Fibroblast of villous mesenchyme (primary cell): ENCODE data around the gene TRUB1. TPM values are rescaled to one million over a fixed set of nuclear protein-coding genes. Genes with fewer than 3 reads are reported as not detected.

Experiments used
- DNase-seq: peaks from one replicate; pipeline ENCODE4 v3.0.0-alpha.2; 2010; ENCODE audit warnings: low read depth
- H3K4me3 ChIP-seq: 2 replicates; pipeline ENCODE4 v1.5.1; 2011; ENCODE audit warnings: low read depth, mild to moderate bottlenecking, low read length
- total RNA-seq: library from RNA; depleted of rRNA; stranded (reverse); fragments of >200 nt; gene quantifications from 2 replicates; pipeline ENCODE4 v1.2.3, GENCODE V29; 2012
- TF ChIP-seq, protein P1 (sequence below): IDR thresholded peaks from 2 replicates; pipeline ENCODE4 v1.5.1; 2012; ENCODE audit warnings: low read depth, mild to moderate bottlenecking, low read length; ENCODE audit not compliant: insufficient read depth

The TRUB1 gene
- total RNA-seq, 1 donor: 42.3 TPM

DNA sequence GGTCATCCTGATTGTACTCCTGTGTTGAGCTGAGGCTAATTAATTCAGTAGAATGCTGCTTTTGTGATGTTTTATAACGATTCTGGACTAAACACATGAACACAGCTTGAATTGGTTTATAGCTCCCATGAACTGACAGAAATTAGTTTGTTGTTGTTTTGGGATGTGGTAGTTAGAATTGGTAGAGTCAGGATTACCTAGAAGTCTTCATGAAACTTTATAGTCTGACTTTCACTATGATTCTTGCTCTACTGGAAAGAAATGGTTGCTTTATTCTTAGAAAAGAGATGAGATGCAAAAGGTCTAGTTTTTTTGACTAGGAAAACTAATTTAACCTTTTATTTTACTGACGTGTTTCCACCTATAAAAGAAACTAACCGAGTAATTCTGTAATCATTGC lies 23.4 kb upstream of the TRUB1 start:
- TF ChIP-seq, protein P1, sequence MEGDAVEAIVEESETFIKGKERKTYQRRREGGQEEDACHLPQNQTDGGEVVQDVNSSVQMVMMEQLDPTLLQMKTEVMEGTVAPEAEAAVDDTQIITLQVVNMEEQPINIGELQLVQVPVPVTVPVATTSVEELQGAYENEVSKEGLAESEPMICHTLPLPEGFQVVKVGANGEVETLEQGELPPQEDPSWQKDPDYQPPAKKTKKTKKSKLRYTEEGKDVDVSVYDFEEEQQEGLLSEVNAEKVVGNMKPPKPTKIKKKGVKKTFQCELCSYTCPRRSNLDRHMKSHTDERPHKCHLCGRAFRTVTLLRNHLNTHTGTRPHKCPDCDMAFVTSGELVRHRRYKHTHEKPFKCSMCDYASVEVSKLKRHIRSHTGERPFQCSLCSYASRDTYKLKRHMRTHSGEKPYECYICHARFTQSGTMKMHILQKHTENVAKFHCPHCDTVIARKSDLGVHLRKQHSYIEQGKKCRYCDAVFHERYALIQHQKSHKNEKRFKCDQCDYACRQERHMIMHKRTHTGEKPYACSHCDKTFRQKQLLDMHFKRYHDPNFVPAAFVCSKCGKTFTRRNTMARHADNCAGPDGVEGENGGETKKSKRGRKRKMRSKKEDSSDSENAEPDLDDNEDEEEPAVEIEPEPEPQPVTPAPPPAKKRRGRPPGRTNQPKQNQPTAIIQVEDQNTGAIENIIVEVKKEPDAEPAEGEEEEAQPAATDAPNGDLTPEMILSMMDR: no peak
- H3K4me3 ChIP-seq: no peak overlapping the region
- no peak for DNase-seq

GRCh38 chr10:114915294-114915693 lies 22.7 kb upstream of the TRUB1 start:
- peak; percentile 36 for DNase-seq
- TF ChIP-seq, protein P1: no peak
- no peak overlapping the region for H3K4me3 ChIP-seq

- no peak overlapping the region for H3K4me3 ChIP-seq
- TF ChIP-seq, protein P1: no peak
- no peak for DNase-seq
Measured at GRCh38 chr10:114916653-114917052, 21.3 kb upstream of the TRUB1 start.

DNA sequence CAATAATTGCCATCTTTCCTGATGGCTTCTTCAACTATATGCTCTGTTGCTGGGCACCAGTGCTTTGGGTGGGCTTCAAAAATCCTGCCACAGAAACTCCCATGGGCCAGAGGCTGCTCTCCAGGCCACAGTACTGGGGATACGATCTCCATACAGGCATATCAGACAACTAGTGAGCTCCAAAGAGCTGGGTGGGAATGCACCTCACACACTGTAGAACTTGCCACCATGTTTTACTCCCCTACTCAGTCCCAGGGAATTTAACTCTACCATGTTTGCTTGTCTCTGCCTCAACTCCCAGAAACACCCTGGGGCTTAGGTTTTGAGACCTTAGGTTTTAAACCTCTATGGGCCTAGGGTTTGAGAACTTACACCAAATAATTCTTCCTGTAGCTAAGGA lies 20.5 kb upstream of the TRUB1 start:
- DNase-seq: no peak
- TF ChIP-seq, protein P1: no peak
- H3K4me3 ChIP-seq: no peak overlapping the region

GRCh38 chr10:114917927-114918672 lies 19.9 kb upstream of the TRUB1 start:
- TF ChIP-seq, protein P1: no peak
- H3K4me3 ChIP-seq: no peak overlapping the region
- no peak for DNase-seq

DNA sequence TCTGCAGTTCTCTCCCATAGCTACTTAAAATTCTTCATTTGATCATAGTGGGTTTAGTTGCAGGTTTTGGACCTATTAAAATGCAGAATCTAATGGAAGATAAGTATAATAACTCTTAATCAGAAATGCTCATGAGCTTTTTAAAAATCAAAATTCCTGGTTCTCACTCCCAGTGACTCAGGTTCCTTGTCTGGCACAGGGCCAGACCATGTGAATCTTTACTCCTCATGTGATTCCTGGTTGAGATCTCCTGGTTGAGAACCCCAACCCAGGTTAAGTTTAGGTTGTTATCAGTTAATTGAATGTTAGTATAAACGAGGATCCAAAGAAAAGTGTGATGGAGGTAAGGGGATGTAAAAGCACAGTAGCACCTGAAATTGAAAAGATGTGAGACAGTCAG lies 17.5 kb upstream of the TRUB1 start:
- no peak for DNase-seq
- TF ChIP-seq, protein P1: no peak
- no peak overlapping the region for H3K4me3 ChIP-seq

- TF ChIP-seq, protein P1: no peak
- no peak overlapping the region for H3K4me3 ChIP-seq
- DNase-seq: no peak
Measured at GRCh38 chr10:114922003-114922402, 16.0 kb upstream of the TRUB1 start.
